HG03432 (cell line): Measurements from ENCODE around the gene KRTAP17-1.

Source experiments
- ATAC-seq: cut with Tn5 transposase; IDR thresholded peaks from one replicate; pipeline ENCODE4 v1.9.1; 2021; ENCODE audit warnings: mild to moderate bottlenecking, moderate library complexity; ENCODE audit not compliant: unreplicated experiment

The KRTAP17-1 gene

GRCh38 chr17:41333098-41333497 lies 17.6 kb upstream of the KRTAP17-1 start:
- ATAC-seq, result no peak

- no peak for ATAC-seq
Observed at GRCh38 chr17:41332239-41332638, 16.7 kb upstream of the KRTAP17-1 start.

DNA sequence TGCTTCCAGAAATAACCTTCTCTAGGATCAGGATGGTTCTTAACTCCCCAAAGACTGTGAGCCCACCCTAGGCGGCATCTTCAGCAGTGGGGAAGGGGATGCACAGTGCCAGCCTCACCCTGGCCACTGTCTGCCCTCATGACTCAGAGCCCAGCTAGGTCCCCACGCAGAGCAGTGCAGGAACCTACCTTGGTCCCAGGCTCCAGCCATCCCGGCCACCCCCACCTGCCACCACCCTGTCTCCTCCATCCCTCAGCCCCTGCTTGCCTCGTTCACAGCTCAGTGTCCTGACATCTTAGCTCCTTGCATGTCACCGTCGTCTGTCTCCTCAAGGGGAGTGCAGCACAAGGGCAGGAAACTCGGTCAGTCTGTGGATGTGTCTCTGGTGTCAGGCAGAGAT lies 16.1 kb upstream of the KRTAP17-1 start:
- ATAC-seq, result no peak

DNA sequence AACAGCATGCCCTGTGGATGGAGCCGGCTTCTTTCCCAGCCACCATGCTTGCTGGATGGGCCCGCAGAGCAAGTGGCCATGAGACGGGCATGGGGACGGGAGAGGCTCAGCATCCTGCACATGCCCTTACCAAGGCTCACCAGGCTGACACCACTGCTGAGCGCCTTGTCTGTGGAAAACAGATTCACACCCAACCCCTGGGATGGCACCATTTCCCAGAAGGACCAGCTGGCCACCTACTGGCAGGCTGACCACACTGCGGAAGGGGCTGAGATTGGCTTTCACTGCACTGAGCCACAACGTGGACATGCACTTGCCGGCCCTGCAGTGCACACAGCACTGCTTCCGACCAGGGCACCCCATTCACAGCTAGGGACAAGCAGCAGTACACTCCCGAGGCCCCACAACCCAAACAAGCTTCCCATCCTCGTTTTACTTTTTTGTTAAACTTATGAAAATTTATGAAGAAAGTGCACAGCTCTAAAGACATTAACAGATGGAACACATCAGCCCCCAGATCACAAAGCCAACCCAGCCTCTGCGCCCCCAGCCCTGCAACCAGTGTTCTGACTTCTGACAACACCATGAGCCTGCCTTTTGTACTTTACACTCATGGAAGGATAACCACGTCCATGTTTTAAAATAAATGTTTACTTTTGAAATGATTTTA lies 13.9 kb upstream of the KRTAP17-1 start:
- no peak for ATAC-seq

DNA sequence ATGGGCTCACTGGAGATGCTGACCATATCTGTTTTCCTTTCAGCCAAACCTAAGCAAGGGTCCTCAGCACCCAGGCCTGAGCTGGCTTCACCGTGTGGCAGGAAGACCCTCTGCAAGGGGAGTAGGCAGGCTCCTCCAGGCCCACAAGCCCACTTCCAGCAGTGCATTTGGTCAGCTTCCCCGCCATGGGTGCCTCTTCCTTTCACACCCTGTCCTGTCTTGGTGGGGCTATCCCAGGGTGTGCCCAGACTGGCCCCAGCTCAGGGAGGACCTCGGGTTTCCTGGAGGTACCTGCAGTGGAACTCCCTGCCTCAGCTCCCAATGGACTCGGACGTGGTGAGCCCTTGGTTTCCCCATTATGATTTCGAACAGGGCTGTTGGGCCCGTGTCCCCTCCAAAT lies 12.7 kb upstream of the KRTAP17-1 start:
- no peak for ATAC-seq

GRCh38 chr17:41327411-41328120 lies 12.1 kb upstream of the KRTAP17-1 start:
- ATAC-seq, result no peak

DNA sequence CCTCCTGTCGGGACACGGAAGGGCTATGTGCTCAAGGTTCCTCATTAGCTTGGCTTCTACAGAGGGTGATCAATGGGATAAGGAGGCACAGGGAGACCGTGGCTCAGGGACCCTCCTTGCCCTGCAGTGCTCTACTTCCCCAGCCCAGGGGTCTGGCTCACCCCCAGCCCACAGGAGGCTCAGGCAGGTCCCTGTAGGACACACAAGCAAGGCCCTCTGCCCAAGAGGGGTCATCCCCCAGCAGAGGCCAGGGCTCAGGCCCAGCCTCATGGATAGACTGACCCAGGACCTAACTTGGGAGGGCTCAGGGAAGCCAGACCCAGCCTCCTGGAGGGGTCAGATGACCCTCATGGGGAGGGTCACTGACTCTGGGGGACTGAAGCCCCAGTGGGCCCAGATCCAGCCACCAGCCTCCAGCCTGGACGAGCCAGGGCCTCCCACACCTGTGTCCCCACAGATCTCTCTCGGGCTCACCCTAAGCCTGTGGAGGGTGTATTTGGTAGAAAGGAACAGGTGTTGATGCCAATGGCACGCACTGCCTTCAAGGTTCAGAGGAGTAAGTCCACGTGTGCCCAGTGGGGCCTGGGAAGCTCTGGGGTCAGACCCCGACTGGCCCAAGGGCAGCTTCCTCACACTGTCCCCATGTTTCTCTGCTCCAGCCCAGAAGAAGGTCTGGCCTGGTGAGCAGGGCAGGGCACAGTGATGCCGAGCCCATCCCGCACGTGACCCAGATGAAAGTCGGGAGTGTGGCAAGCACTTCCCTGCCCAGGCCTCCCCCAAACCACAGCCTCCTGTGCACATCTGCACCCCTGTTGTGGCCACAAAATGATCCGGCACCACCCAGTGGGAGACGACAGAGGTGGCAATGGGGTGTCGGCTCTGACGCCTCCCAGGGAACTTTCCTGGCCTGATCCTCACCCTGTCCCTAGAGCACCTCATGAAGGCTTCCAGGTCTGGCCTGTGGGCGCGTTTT lies 10.9 kb upstream of the KRTAP17-1 start:
- no peak for ATAC-seq

GRCh38 chr17:41325611-41326010 lies 10.1 kb upstream of the KRTAP17-1 start:
- no peak for ATAC-seq

DNA sequence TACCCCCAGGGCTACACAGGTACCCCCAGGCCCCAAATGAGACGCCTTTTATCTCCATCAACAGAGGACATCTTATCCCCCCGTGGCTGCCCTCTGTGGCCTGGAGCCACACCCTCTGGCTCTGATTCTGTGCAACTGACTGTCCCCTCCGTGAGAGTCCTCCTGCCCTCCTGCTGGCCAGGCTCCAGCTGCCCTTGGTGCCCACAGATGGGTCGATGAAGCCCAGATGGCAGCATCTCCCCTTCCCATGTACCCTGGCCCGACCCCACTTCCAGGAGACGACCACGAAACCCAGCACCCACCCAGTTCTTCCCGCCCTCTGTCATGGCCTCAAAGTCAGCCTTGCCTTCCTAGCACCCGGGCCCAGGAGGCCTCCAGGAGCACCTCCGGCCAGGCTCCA lies 9.6 kb upstream of the KRTAP17-1 start:
- no peak for ATAC-seq

GRCh38 chr17:41324180-41325075 lies 8.9 kb upstream of the KRTAP17-1 start:
- ATAC-seq, result no peak

DNA sequence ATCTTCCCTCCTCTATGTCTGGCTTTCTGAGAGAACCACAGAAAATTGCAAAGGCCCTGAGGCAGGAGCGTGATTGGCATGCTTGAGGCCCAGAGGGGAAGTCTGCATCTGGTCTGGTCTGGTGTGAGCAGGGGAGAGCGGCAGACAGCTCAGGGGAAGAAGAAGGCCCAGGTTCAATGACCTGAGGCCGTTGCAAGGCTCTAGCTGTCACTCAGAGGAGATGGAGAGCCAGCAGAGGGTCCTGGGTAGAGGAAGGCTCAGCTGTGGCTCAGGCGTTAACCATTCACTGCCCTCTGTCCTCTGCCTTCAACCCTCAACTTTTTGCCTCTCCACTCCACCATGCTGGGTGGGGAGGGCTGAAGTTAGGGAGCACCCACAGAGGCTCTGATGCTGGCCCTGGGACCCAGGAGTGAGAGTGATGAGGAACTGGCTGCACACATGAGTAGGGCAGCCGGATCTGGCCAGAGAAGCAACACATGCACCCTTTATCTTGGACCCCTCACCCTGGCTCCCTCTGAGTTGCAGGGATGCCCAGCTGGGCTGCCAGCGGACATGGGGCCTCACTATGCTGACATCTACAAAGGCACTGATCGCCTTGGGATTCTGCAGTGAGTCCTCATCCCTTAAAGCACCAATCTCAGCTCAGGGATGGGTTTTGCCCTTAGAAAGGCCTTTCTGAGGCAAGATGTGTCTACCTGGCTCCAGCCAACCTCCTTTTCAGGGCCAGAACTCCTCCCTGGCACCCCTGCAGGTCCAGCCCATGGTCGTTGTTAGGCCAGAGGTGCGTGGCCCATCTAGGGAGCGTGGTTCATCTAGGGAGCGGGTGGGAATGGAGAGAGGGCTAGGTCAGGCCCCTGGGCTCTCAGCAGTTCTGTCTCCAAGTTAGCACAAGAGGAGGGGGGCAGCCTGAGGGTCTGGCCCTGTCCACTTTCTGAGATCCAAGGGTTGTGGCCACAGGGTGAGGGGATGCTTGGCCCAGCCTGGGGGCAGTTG lies 7.7 kb upstream of the KRTAP17-1 start:
- ATAC-seq, result no peak

GRCh38 chr17:41322094-41322902 lies 6.8 kb upstream of the KRTAP17-1 start:
- no peak for ATAC-seq

- ATAC-seq, result no peak
Observed at GRCh38 chr17:41318231-41318630, 2.7 kb upstream of the KRTAP17-1 start.

DNA sequence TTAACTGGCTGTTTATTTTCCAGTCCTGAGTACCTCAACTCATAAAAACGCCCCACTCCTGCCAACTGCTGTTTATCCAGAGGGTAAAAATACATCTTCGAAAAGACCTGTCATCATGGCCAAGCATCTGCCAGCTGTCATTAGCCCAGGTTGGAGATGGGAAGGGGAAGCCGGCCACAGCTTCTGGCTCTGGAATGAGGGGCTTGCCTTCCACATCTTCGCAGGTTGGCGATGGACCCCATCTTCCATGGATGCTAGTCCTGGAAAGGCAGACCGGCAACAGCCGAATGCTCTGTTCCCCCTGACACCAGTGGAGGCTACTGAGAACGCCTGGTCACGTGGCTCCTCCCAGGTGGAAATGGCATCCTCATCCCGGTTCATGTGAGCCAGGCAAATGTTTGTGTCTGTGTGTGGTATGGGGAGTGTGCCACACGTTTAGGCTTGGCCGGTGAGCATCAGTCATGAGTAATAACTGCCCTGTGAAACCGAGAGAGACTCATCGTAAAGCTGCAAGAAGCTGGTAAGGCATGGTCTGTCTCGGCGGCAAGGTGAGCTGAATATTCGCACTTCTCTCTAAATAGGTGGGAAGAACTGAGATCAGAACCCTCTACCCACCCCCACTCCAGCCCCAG lies 420 bp upstream of the KRTAP17-1 start:
- ATAC-seq, result no peak

GRCh38 chr17:41311111-41311510 lies 4.4 kb downstream of the KRTAP17-1 start:
- ATAC-seq, result no peak

GRCh38 chr17:41308918-41309359 lies 6.6 kb downstream of the KRTAP17-1 start, which contains the start of gene KRTAP16-1:
Gene KRTAP16-1, minus strand, starts transcription at chr17:41309309. Its CDS starts 56 bp downstream, at chr17:41309253.
- ATAC-seq, result no peak

DNA sequence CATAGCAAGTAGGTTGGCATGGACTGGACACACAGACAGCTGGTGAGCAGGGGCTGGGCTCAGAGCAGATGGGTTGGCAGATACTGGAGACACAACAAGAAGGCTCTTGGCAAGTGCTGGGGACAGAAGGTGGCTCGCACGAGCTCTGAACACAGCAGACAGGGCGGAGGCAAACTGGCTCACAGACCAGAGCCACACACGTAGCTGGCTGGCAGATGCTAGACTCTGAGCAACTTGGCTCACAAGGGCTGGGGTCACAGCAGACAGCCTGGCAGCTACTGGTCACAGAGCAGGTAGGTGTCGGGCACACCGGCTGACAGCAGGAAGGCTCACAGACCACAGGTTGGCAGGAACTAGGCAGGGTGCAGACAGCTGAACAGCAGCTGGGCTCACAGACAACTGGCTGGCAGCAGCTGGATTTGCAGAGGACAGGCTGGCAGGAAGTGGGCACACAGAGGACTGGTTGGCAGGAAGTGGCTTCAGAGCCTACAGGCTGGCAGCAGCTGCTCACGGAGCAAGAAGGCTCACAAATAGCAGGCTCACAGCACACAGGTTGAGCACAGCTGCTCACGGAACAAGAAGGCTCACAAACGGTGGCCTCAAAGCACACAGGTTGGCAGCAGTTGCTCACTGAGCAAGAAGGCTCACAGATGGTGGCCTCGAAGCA lies 7.1 kb downstream of the KRTAP17-1 start:
- no peak for ATAC-seq
